ENCODE results near the gene KAT8. TPM values are rescaled to one million over a fixed set of nuclear protein-coding genes. Genes with fewer than 3 reads are reported as not detected.

The KAT8 gene
- total and polyA plus RNA-seq, 10 of the 15 experiments (the other 5 are each of a cell fraction or from before 2014, with no cell fraction given) = 5.5 to 55.8 (median 39.6) TPM

DNA sequence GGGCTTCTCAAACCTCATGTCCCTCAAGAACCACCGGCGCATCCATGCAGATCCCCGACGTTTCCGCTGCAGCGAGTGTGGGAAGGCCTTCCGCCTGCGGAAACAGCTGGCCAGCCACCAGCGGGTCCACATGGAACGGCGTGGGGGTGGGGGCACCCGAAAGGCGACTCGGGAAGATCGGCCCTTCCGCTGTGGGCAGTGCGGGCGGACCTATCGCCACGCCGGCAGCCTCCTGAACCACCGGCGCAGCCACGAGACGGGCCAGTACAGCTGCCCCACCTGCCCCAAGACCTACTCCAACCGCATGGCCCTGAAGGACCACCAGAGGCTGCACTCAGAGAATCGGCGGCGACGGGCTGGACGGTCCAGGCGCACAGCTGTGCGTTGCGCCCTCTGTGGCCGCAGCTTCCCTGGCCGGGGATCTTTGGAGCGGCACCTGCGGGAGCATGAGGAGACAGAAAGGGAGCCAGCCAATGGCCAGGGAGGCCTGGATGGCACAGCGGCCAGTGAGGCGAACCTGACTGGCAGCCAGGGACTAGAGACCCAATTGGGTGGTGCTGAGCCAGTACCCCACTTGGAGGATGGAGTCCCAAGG lies 37.3 kb upstream of the KAT8 start:
- H3K36me3 ChIP-seq (ENCODE audit: control insufficient read depth in 2 of 2, insufficient read depth in 2 of 2, low read length in 1 of 2) = peaks cover 8 to 14% of the 10 kb centered on the region in 2 experiments; a peak in 3 of 4 replicates
- intact Hi-C loops (cut with micrococcal nuclease; ENCODE audit: unreplicated experiment) = no loop called here
- no peaks in the 10 kb centered on the region for H3K9me3 ChIP-seq (replicated peaks; ENCODE audit: control insufficient read depth, insufficient read depth, low read length)
- in situ Hi-C loops (cut with MboI) = no loop called here
- no peak for ATAC-seq
- H3K79me2 ChIP-seq (ENCODE audit: control insufficient read depth, insufficient read depth, low read length) = peaks cover 8% of the 10 kb centered on the region
- POLR2A ChIA-PET = no interaction called here
- H3K4me3 ChIP-seq = no peak overlapping the region
- H2AFZ ChIP-seq (ENCODE audit: control insufficient read depth, low read depth, low read length) = no peak overlapping the region
- no peaks in the 10 kb centered on the region; the same call in 1 of the 2 replicates for H3K4me1 ChIP-seq (ENCODE audit: control insufficient read depth, insufficient read depth, low read length)
- H4K20me1 ChIP-seq (ENCODE audit: control insufficient read depth, insufficient read depth) = no peaks in the 10 kb centered on the region; the same call in 1 of the 2 replicates
- SMC1A ChIA-PET (ENCODE audit: uncharacterized antibody, unreplicated experiment) = no interaction called here
- DNase-seq (ENCODE audit: low read depth, low spot score) = no peak
- RAD21 ChIA-PET (ENCODE audit: unreplicated experiment) = no interaction called here
- CTCF ChIA-PET = no interaction called here
- no peaks in the 10 kb centered on the region for H3K27me3 ChIP-seq (replicated peaks in 1 of 2; ENCODE audit: control insufficient read depth in 2 of 2, insufficient read depth in 2 of 2, low read length in 1 of 2)
- no TSS peak for BruUV-seq (replicated peaks)
- TF ChIP-seq ATF7 (IDR thresholded peaks at IDR 0.05; ENCODE audit: low read depth) = no peak
- no peak for FAIRE-seq
- no peak overlapping the region for H3K27ac ChIP-seq (ENCODE audit: control insufficient read depth, insufficient read depth)
- WGBS (ENCODE audit: insufficient coverage, insufficient replicate concordance, low lambda C conversion rate, missing lambda C conversion rate) = 97% methylated on average over 40 of the region's 40 CpGs
- no peak overlapping the region for H3K4me2 ChIP-seq (ENCODE audit: control insufficient read depth, insufficient read depth)
- H3K9ac ChIP-seq (ENCODE audit: control insufficient read depth, insufficient read depth, low read length) = no peak overlapping the region

DNA sequence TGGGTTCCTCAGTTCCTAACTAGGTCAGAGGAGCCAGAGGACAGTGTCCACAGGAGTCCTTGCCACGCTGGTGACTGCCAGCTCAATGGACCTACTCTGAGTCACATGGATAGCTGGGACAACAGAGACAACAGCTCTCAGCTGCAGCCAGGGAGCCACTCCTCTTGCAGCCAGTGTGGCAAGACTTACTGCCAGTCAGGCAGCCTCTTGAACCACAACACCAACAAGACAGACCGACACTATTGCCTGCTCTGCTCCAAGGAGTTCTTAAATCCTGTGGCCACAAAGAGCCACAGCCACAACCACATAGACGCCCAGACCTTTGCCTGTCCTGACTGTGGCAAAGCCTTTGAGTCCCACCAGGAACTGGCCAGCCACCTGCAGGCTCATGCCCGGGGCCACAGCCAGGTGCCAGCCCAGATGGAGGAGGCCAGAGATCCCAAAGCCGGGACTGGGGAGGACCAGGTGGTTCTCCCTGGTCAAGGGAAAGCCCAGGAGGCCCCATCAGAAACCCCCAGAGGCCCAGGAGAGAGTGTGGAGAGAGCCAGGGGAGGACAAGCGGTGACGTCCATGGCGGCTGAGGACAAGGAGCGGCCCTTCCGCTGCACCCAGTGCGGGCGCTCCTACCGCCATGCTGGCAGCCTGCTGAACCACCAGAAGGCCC lies 36.6 kb upstream of the KAT8 start:
- no peak overlapping the region for H3K9ac ChIP-seq (ENCODE audit: control insufficient read depth, insufficient read depth, low read length)
- BruUV-seq (replicated peaks) = no TSS peak
- 97% methylated on average over 10 of the region's 13 CpGs for WGBS (ENCODE audit: insufficient coverage, insufficient replicate concordance, low lambda C conversion rate, missing lambda C conversion rate)
- in situ Hi-C loops (cut with MboI) (no loop called here), intact Hi-C loops (cut with micrococcal nuclease; ENCODE audit: unreplicated experiment) (no loop called here)
- no peak overlapping the region for H3K4me3 ChIP-seq
- no peak for FAIRE-seq
- H3K4me2 ChIP-seq (ENCODE audit: control insufficient read depth, insufficient read depth) = no peak overlapping the region
- RAD21 ChIA-PET (ENCODE audit: unreplicated experiment) = no interaction called here
- H3K27ac ChIP-seq (ENCODE audit: control insufficient read depth, insufficient read depth) = no peak overlapping the region
- POLR2A ChIA-PET = no interaction called here
- SMC1A ChIA-PET (ENCODE audit: uncharacterized antibody, unreplicated experiment) = no interaction called here
- H3K27me3 ChIP-seq (replicated peaks in 1 of 2; ENCODE audit: control insufficient read depth in 2 of 2, insufficient read depth in 2 of 2, low read length in 1 of 2) = no peaks in the 10 kb centered on the region
- no peak for ATAC-seq
- no peaks in the 10 kb centered on the region for H3K9me3 ChIP-seq (replicated peaks; ENCODE audit: control insufficient read depth, insufficient read depth, low read length)
- DNase-seq (ENCODE audit: low read depth, low spot score) = no peak
- no peak overlapping the region for H2AFZ ChIP-seq (ENCODE audit: control insufficient read depth, low read depth, low read length)
- H3K36me3 ChIP-seq (ENCODE audit: control insufficient read depth in 2 of 2, insufficient read depth in 2 of 2, low read length in 1 of 2) = peaks cover 8 to 14% of the 10 kb centered on the region in 2 experiments; a peak in 3 of 4 replicates
- H4K20me1 ChIP-seq (ENCODE audit: control insufficient read depth, insufficient read depth) = no peaks in the 10 kb centered on the region; the same call in 1 of the 2 replicates
- H3K79me2 ChIP-seq (ENCODE audit: control insufficient read depth, insufficient read depth, low read length) = peaks cover 2% of the 10 kb centered on the region
- CTCF ChIA-PET = no interaction called here
- H3K4me1 ChIP-seq (ENCODE audit: control insufficient read depth, insufficient read depth, low read length) = no peaks in the 10 kb centered on the region
- TF ChIP-seq YBX1 (IDR thresholded peaks at IDR 0.05) (no peak), TARDBP (IDR thresholded peaks at IDR 0.05; ENCODE audit: borderline replicate concordance) (no peak), HCFC1 (IDR thresholded peaks at IDR 0.05; ENCODE audit: low read length) (no peak), HDAC2 (IDR thresholded peaks at IDR 0.05) (no peak), ZBED1 (IDR thresholded peaks at IDR 0.05; ENCODE audit: borderline replicate concordance) (no peak), BACH1 (IDR thresholded peaks at IDR 0.05; ENCODE audit: borderline replicate concordance) (no peak), RFX5 (IDR thresholded peaks at IDR 0.05; ENCODE audit: low read depth, low read length) (no peak), SREBF2 (IDR thresholded peaks at IDR 0.05; ENCODE audit: low read length) (no peak)
- TF ChIP-seq, protein P1, sequence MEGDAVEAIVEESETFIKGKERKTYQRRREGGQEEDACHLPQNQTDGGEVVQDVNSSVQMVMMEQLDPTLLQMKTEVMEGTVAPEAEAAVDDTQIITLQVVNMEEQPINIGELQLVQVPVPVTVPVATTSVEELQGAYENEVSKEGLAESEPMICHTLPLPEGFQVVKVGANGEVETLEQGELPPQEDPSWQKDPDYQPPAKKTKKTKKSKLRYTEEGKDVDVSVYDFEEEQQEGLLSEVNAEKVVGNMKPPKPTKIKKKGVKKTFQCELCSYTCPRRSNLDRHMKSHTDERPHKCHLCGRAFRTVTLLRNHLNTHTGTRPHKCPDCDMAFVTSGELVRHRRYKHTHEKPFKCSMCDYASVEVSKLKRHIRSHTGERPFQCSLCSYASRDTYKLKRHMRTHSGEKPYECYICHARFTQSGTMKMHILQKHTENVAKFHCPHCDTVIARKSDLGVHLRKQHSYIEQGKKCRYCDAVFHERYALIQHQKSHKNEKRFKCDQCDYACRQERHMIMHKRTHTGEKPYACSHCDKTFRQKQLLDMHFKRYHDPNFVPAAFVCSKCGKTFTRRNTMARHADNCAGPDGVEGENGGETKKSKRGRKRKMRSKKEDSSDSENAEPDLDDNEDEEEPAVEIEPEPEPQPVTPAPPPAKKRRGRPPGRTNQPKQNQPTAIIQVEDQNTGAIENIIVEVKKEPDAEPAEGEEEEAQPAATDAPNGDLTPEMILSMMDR (IDR thresholded peaks at IDR 0.05 in 2 of 3, conservative IDR thresholded peaks at IDR 0.05 in 1 of 3; ENCODE audit: control insufficient read depth in 2 of 3, extremely low read depth in 1 of 3, insufficient read depth in 1 of 3, low read depth in 3 of 3, low read length in 3 of 3) = no peak
- TF ChIP-seq, protein P2, sequence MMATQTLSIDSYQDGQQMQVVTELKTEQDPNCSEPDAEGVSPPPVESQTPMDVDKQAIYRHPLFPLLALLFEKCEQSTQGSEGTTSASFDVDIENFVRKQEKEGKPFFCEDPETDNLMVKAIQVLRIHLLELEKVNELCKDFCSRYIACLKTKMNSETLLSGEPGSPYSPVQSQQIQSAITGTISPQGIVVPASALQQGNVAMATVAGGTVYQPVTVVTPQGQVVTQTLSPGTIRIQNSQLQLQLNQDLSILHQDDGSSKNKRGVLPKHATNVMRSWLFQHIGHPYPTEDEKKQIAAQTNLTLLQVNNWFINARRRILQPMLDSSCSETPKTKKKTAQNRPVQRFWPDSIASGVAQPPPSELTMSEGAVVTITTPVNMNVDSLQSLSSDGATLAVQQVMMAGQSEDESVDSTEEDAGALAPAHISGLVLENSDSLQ (IDR thresholded peaks at IDR 0.05) = no peak
- TF ChIP-seq, protein P3, sequence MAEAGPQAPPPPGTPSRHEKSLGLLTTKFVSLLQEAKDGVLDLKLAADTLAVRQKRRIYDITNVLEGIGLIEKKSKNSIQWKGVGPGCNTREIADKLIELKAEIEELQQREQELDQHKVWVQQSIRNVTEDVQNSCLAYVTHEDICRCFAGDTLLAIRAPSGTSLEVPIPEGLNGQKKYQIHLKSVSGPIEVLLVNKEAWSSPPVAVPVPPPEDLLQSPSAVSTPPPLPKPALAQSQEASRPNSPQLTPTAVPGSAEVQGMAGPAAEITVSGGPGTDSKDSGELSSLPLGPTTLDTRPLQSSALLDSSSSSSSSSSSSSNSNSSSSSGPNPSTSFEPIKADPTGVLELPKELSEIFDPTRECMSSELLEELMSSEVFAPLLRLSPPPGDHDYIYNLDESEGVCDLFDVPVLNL (IDR thresholded peaks at IDR 0.05; ENCODE audit: low read depth, low read length) = no peak
- TF ChIP-seq, protein P4, sequence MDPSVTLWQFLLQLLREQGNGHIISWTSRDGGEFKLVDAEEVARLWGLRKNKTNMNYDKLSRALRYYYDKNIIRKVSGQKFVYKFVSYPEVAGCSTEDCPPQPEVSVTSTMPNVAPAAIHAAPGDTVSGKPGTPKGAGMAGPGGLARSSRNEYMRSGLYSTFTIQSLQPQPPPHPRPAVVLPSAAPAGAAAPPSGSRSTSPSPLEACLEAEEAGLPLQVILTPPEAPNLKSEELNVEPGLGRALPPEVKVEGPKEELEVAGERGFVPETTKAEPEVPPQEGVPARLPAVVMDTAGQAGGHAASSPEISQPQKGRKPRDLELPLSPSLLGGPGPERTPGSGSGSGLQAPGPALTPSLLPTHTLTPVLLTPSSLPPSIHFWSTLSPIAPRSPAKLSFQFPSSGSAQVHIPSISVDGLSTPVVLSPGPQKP (IDR thresholded peaks at IDR 0.05; ENCODE audit: low read depth, low read length) = no peak

All from GM12878 (cell line).